HG02759 (cell line): Measurements from ENCODE around the gene TIMM8B.
"Not testable (repeated sequence)": the region's sequence is repeated elsewhere in the genome, so short reads cannot be mapped to it uniquely, and the experiment has no call there.

Experiments used
- ATAC-seq: cut with Tn5 transposase; IDR thresholded peaks from one replicate; pipeline ENCODE4 v1.9.1; 2021; ENCODE audit warnings: mild to moderate bottlenecking, moderate library complexity; ENCODE audit not compliant: unreplicated experiment

TIMM8B gene

GRCh38 chr11:112082729-112083128, 3.8 kb downstream of the TIMM8B start:
- ATAC-seq, result no peak

GRCh38 chr11:112073941-112074811, 12.4 kb downstream of the TIMM8B start, which contains the start of the genes NKAPD1 and PIH1D2:
Gene NKAPD1 (plus strand): TSS chr11:112074299. CDS start chr11:112075575, 1,276 bp downstream.
Gene PIH1D2 (minus strand): TSS chr11:112074017. CDS start chr11:112073174, 843 bp downstream.
- ATAC-seq, result peak; percentile 90

DNA sequence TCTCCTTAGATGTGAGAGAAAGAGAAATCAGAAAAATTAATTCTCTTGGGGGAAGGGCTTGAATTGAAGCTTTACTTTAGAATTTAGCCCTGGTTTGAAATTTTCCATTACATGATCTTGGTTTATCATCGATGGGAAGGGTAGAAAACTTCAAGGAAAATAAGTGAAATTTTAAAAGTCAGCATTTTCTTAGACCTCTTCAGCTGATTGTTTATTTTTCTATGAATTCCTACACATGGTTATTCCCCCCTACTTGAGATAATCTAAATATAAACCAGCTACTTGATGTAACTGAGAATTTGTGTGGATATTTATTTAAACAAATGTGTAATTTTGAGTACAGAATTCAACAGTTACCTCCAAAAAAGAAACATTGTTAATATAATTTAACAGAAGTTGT, 23.6 kb downstream of the TIMM8B start:
- no peak for ATAC-seq

- no peak for ATAC-seq
Observed at GRCh38 chr11:112058103-112058502, 28.5 kb downstream of the TIMM8B start.

- ATAC-seq, result no peak
Observed at GRCh38 chr11:112057170-112057569, 29.4 kb downstream of the TIMM8B start.

DNA sequence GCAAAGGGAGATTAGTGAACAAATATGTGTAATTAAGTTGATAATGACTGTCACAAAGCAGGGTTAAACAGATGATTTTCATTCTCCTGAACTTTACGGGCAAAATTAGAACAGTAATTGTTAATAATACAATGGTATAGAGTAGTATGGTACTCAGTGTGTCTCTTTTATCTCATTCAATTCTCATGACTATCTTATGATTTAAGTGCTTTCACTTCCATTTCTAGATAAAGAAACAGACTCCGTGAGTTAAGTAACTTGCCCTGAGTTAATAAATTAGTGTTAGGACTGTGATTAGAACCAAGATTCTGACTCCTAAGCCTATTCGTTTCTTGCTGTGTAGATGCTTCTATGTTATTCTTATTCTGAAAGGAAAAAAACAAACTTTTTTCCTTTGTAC, 34.8 kb downstream of the TIMM8B start:
- ATAC-seq, result no peak

- ATAC-seq, result peak; percentile 80
Observed at GRCh38 chr11:112050721-112051120, 35.8 kb downstream of the TIMM8B start.

- ATAC-seq, result no peak
Observed at GRCh38 chr11:112049777-112050176, 36.8 kb downstream of the TIMM8B start.

GRCh38 chr11:112048256-112048655, 38.3 kb downstream of the TIMM8B start:
- ATAC-seq, result not testable (repeated sequence)

- ATAC-seq, result not testable (repeated sequence)
Observed at GRCh38 chr11:112046647-112047046, 39.9 kb downstream of the TIMM8B start.

GRCh38 chr11:112044961-112045360, 41.6 kb downstream of the TIMM8B start:
- ATAC-seq, result no peak

DNA sequence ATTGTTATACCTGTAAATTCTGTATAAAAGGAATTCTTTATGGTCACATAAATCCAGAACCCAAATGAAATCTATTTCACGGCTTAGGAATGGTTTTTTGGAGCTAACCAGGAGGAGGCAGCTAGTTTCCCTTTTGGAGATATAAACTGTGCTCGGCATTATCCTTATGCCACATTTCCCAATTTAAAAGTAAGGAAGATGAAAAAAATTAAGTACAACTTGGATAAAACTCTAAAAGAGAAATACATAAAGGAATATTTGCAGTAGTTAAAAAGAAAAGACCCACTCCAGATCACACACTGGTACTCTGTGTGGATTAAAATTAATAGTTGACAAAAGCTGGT, 43.6 kb downstream of the TIMM8B start:
- no peak for ATAC-seq

DNA sequence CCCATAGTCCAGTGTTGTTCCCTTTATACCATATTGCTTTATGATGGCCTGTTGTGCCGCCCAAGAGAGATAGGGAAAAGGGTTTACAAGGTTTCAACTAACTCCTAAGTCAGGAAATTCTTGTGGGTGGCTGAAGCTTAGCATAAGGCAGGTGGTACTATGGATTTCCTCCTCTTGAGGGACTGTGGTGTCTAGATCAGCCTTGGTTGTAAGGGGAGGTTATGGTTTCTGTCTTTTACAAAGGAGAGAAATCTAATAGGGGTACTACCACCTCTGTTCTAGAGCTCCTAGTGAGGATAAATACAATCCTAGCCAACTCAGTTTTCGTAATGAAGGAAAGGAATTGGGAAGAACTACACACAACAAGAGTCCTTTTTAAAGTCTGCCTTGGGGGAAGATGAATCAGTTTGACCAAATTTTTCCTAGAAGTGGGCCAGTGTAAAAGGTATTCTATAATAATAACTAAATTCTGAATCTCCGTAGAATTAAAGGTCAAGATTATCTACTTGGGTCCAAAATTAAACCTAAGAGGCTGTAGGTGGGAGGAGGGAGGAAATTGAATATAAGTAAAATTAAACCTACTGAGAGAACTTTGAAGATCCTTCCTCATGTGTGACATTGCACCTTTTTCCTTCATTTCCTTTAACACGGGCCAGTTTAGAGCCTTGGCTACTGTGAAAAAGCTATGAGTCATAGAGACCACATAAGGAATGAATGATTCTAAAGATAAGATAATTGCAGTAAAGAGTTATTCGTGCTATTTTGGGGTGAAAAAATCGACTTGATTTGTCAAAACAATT, 44.2 kb downstream of the TIMM8B start:
- ATAC-seq, result no peak

- no peak for ATAC-seq
Observed at GRCh38 chr11:112037527-112037926, 49.0 kb downstream of the TIMM8B start.
